ENCODE results near the gene ATP6V0B. TPM values are rescaled to one million over a fixed set of nuclear protein-coding genes. Genes with fewer than 3 reads are reported as not detected.

The ATP6V0B gene
- total RNA-seq, 2 donors from 2014 or later = 73.5 to 103 TPM

DNA sequence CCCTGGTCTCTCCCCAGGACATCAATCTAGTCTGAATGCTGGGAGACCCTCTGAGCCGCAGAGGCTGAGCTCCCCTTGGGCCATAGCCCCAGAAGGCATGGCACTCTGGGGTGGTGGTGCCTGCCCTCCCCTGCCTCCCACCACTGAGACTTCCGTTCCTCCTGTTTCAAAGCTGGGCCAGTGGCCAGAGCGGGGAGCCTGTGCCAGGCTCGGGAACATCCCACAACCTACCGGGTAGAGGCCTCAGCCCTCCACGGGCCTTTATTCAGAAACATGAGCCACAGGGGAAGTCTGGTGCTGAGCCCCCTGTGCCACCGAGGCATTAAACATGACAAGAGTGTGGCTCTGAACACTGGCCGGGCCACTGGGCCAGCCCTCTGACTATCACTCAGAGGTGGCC is 24.7 kb downstream of the ATP6V0B start:
- Histone ChIP-seq H3K9me3 (no peaks in the 10 kb centered on the region), H3K36me3 (replicated peaks in 1 of 2; ENCODE audit: insufficient read depth in 1 of 2, low read depth in 2 of 2) (no peaks in the 10 kb centered on the region), H3K27me3 (no peaks in the 10 kb centered on the region), H3K4me1 (no peaks in the 10 kb centered on the region), H3K4me3 (no peak overlapping the region), H3K27ac (no peak overlapping the region)
- WGBS, 2 donors = 90 to 91% methylated on average over 4 to 6 of the region's 8 CpGs
- intact Hi-C loops (cut with DNase I) = no loop called here
- ATAC-seq (no peak), DNase-seq (no peak)
- no peak for TF ChIP-seq POLR2A (IDR thresholded peaks at IDR 0.05)
- TF ChIP-seq CTCF (IDR thresholded peaks at IDR 0.05) = no peak

DNA sequence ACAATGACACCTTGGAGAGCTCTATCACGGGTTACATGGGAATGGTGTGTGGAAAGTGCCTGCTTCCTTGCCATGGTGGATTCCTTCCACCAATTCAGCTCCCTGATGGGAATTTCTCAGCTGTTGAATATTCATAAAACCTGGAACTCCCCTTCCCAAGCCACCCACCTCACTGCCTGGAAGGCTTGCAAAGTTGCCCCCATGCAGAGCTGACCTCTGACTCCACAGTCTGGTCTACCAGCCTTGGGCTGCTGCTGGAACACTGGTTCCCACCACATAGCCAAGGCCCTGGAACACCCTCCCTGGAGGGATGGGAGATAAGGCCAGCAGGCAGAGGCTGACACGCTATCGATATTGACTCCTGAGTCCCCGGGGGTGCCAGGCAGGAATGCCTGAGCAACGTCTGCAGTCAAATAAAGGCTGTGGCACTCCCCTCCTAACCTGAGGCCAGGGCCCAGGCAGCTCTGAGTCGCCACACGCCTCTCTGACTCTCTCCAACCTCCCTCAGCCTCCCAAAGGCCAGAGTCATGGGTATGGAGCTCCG is 25.4 kb downstream of the ATP6V0B start:
- Histone ChIP-seq H3K4me1 (no peaks in the 10 kb centered on the region), H3K27ac (peak overlapping the region in 1 of 4 donors; percentile 6), H3K4me3 (no peak overlapping the region), H3K36me3 (replicated peaks in 1 of 2; ENCODE audit: insufficient read depth in 1 of 2, low read depth in 2 of 2) (no peaks in the 10 kb centered on the region), H3K27me3 (no peaks in the 10 kb centered on the region), H3K9me3 (no peaks in the 10 kb centered on the region)
- 78 to 100% methylated on average over 1 to 8 of the region's 8 CpGs for WGBS, 2 donors
- intact Hi-C loops (cut with DNase I) = loop anchor here (5.0 kb wide), 1 partner anchor 42 kb away; no protein-coding TSS in a partner anchor
- TF ChIP-seq CTCF (IDR thresholded peaks at IDR 0.05) = no peak
- no peak for TF ChIP-seq POLR2A (IDR thresholded peaks at IDR 0.05)
- DNase-seq (no peak), ATAC-seq (peak; percentile 18)

DNA sequence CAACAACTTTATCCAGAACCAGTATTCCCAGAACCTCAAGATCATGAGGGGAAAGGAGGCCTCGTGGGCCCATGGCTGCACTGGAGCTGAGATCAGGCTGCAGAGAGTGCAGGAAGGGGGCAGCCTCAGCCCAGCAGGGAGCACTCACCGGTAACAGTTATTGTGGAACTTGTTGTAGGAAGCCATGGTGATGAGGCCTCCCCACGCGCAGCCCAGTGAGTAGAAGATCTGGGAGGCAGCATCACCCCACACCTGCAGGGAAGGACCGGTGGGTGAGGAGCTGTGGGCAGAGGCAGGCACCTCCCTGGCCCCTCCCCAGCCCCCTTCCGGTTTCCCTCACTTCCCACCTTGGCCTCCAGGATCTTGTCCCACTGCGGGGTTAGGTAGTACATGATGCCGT is 27.4 kb downstream of the ATP6V0B start:
- ATAC-seq = no peak
- Histone ChIP-seq H3K4me3 (no peak overlapping the region), H3K27ac (no peak overlapping the region), H3K36me3 (replicated peaks in 1 of 2; ENCODE audit: insufficient read depth in 1 of 2, low read depth in 2 of 2) (no peaks in the 10 kb centered on the region), H3K4me1 (peaks cover 4% of the 10 kb centered on the region), H3K9me3 (no peaks in the 10 kb centered on the region), H3K27me3 (no peaks in the 10 kb centered on the region)
- no peak for DNase-seq
- TF ChIP-seq CTCF (IDR thresholded peaks at IDR 0.05) (no peak), POLR2A (IDR thresholded peaks at IDR 0.05) (no peak)
- intact Hi-C loops (cut with DNase I) = loop anchor here (5.0 kb wide), 1 partner anchor 40 kb away; no protein-coding TSS in a partner anchor
- WGBS, 2 donors = 89 to 91% methylated on average over 6 to 8 of the region's 8 CpGs

- ATAC-seq = no peak
- intact Hi-C loops (cut with DNase I) = loop anchor here (5.0 kb wide), 1 partner anchor 40 kb away; no protein-coding TSS in a partner anchor
- peaks cover 4% of the 10 kb centered on the region for H3K4me1 ChIP-seq
Measured at GRCh38 chr1:44002606-44003157, 27.9 kb downstream of the ATP6V0B start.

More at GRCh38 chr1:44002606-44003157, 27.9 kb downstream of the ATP6V0B start:
- WGBS, 2 donors = 82 to 83% methylated on average over 8 to 13 of the region's 14 CpGs
- Histone ChIP-seq H3K36me3 (replicated peaks in 1 of 2; ENCODE audit: insufficient read depth in 1 of 2, low read depth in 2 of 2) (no peaks in the 10 kb centered on the region), H3K4me3 (no peak overlapping the region), H3K27me3 (no peaks in the 10 kb centered on the region), H3K27ac (no peak overlapping the region), H3K9me3 (no peaks in the 10 kb centered on the region)
- DNase-seq = no peak
- TF ChIP-seq POLR2A (IDR thresholded peaks at IDR 0.05) (no peak), CTCF (IDR thresholded peaks at IDR 0.05) (no peak)

All from body of pancreas (tissue), 4 donors.